Liver (tissue), 9 donors: ENCODE measurements around the gene ARAP1. TPM values are rescaled to one million over a fixed set of nuclear protein-coding genes. Genes with fewer than 3 reads are reported as not detected.

Source experiments
- DNase-seq: peaks from one replicate; pipeline ENCODE4 v3.0.0-alpha.2; 2017; ENCODE audit warnings: low spot score
- H3K27ac ChIP-seq, 2 donors: one replicate each; pipeline ENCODE4 v1.7.0; 2013; ENCODE audit warnings: inconsistent platforms in 2 of 2, low read length in 2 of 2, control low read depth in 1 of 2, low read depth in 1 of 2, mild to moderate bottlenecking in 1 of 2
- H3K27me3 ChIP-seq, 4 donors: one replicate each; pipeline versions ENCODE4 v1.6.1 to v1.7.0; 2013; ENCODE audit warnings: low read length in 3 of 4, inconsistent platforms in 1 of 4, mild to moderate bottlenecking in 1 of 4, moderate library complexity in 1 of 4; ENCODE audit not compliant: control insufficient read depth in 4 of 4, insufficient read depth in 4 of 4
- H3K36me3 ChIP-seq, 4 donors: one replicate each; pipeline versions ENCODE4 v1.6.1 to v1.7.0; 2013; ENCODE audit warnings: low read length in 3 of 4, mild to moderate bottlenecking in 3 of 4, low read depth in 1 of 4, moderate library complexity in 1 of 4; ENCODE audit not compliant: control insufficient read depth in 4 of 4, insufficient read depth in 3 of 4
- H3K4me1 ChIP-seq, 4 donors: one replicate each; pipeline versions ENCODE4 v1.6.1 to v1.7.0; 2013; ENCODE audit warnings: low read length in 3 of 4, mild to moderate bottlenecking in 3 of 4, moderate library complexity in 1 of 4; ENCODE audit not compliant: control insufficient read depth in 4 of 4, insufficient read depth in 4 of 4
- H3K4me3 ChIP-seq, 3 donors: one replicate each; pipeline versions ENCODE4 v1.6.1 to v1.7.0; 2013; ENCODE audit warnings: low read length in 3 of 3, control low read depth in 1 of 3, low read depth in 1 of 3, mild to moderate bottlenecking in 1 of 3
- H3K9ac ChIP-seq, 2 donors: one replicate each; pipeline ENCODE4 v1.7.0; 2013; ENCODE audit warnings: low read length in 2 of 2, mild to moderate bottlenecking in 2 of 2, moderate library complexity in 2 of 2, control low read depth in 1 of 2, low read depth in 1 of 2
- H3K9me3 ChIP-seq, 4 donors: one replicate each; pipeline versions ENCODE4 v1.6.1 to v1.7.0; 2013; ENCODE audit warnings: low read length in 3 of 4; ENCODE audit not compliant: control insufficient read depth in 4 of 4
- ATF3 ChIP-seq: IDR thresholded peaks from 2 replicates; pipeline ENCODE4 v1.6.1; 2016; ENCODE audit warnings: antibody characterized with exemption
- CTCF ChIP-seq: fragments of 150-350 bp; IDR thresholded peaks from 2 replicates; pipeline ENCODE4 v1.5.1; 2017; ENCODE audit warnings: improper control_type of control experiment, low read depth, low read length; ENCODE audit not compliant: missing input control
- EGR1 ChIP-seq, 2 donors: IDR thresholded peaks; 2 replicates each; pipeline ENCODE4 v1.6.1; 2016 to 2018; ENCODE audit warnings: antibody characterized with exemption in 2 of 2, low read depth in 2 of 2
- FOXA1 ChIP-seq: IDR thresholded peaks from 2 replicates; pipeline ENCODE4 v1.6.1; 2016; ENCODE audit warnings: antibody characterized with exemption
- FOXA2 ChIP-seq: IDR thresholded peaks from 2 replicates; pipeline ENCODE4 v1.6.1; 2016; ENCODE audit warnings: antibody characterized with exemption
- GABPA ChIP-seq, 2 donors: IDR thresholded peaks in 1 of 2; conservative IDR thresholded peaks in 1 of 2; 2 replicates each; pipeline ENCODE4 v1.6.1; 2016; ENCODE audit warnings: antibody characterized with exemption in 2 of 2, mild to moderate bottlenecking in 1 of 2, moderate library complexity in 1 of 2
- HNF4A ChIP-seq, 2 donors: conservative IDR thresholded peaks; 2 replicates each; pipeline ENCODE4 v1.6.1; 2016; ENCODE audit warnings: antibody characterized with exemption in 2 of 2, mild to moderate bottlenecking in 2 of 2
- HNF4G ChIP-seq: IDR thresholded peaks from 2 replicates; pipeline ENCODE4 v1.6.1; 2016; ENCODE audit warnings: antibody characterized with exemption
- JUND ChIP-seq, 2 donors: IDR thresholded peaks; 2 replicates each; pipeline ENCODE4 v1.6.1; 2016; ENCODE audit warnings: antibody characterized with exemption in 2 of 2
- MAX ChIP-seq: IDR thresholded peaks from 2 replicates; pipeline ENCODE4 v1.6.1; 2016; ENCODE audit warnings: antibody characterized with exemption
- NR2F2 ChIP-seq: IDR thresholded peaks from 2 replicates; pipeline ENCODE4 v1.6.1; 2016; ENCODE audit warnings: antibody characterized with exemption
- RAD21 ChIP-seq, 2 donors: IDR thresholded peaks; 2 replicates each; pipeline ENCODE4 v1.6.1; 2016; ENCODE audit warnings: antibody characterized with exemption in 2 of 2, mild to moderate bottlenecking in 2 of 2
- REST ChIP-seq: IDR thresholded peaks from 2 replicates; pipeline ENCODE4 v1.6.1; 2016; ENCODE audit warnings: antibody characterized with exemption, mild to moderate bottlenecking
- RXRA ChIP-seq, 2 donors: IDR thresholded peaks; 2 replicates each; pipeline ENCODE4 v1.6.1; 2017 to 2018; ENCODE audit warnings: antibody characterized with exemption in 2 of 2, mild to moderate bottlenecking in 1 of 2
- SP1 ChIP-seq: IDR thresholded peaks from 2 replicates; pipeline ENCODE4 v1.6.1; 2018; ENCODE audit warnings: antibody characterized with exemption, mild to moderate bottlenecking
- TAF1 ChIP-seq: conservative IDR thresholded peaks from 2 replicates; pipeline ENCODE4 v1.6.1; 2016; ENCODE audit warnings: antibody characterized with exemption, mild to moderate bottlenecking
- YY1 ChIP-seq: IDR thresholded peaks from 2 replicates; pipeline ENCODE4 v1.6.1; 2016; ENCODE audit warnings: antibody characterized with exemption, mild to moderate bottlenecking
- ZBTB33 ChIP-seq: IDR thresholded peaks from 2 replicates; pipeline ENCODE4 v1.6.1; 2016; ENCODE audit warnings: antibody characterized with exemption
- WGBS: extraction: QIAGEN DNeasy Blood & Tissue Kit; methylation state at CpG from one replicate; pipeline ENCODE4 v1.1.7; 2013; 5-methylcytosine and 5-hydroxymethylcytosine counted together
- polyA plus RNA-seq, 2 donors: library from polyadenylated mRNA; stranded (reverse) in 1 of 2; unstranded in 1 of 2; fragments of 200-250 nt in 1 of 2; fragments of >200 nt in 1 of 2; fragmentation: Nextera tagmentation in 1 of 2; extraction: Ambion mirVana in 1 of 2; gene quantifications; one replicate each; pipeline versions ENCODE4 v1.2.1 to v1.2.3, GENCODE V29; 2013 to 2015
- total RNA-seq, 2 donors: library from RNA; depleted of rRNA; stranded (reverse); fragments of >200 nt; gene quantifications; one replicate each; pipeline ENCODE4 v1.2.3, GENCODE V29; 2014
- donor health status: healthy.
- donor health status: healthy.
- donor health status: healthy.
- donor health status: healthy.
- donor health status: healthy.

The ARAP1 gene
- total and polyA plus RNA-seq, 4 donors: 14.4 to 77.8 (median 43.5) TPM

GRCh38 chr11:72723508-72723907, 28.7 kb downstream of the ARAP1 start:
- no peaks in the 10 kb centered on the region for H3K36me3 ChIP-seq
- H3K9ac ChIP-seq: no peak overlapping the region
- 41% methylated on average over 9 of the region's 9 CpGs for WGBS
- no peak overlapping the region for H3K4me3 ChIP-seq
- peak overlapping the region; percentile 11 to 93 for H3K27ac ChIP-seq
- DNase-seq: no peak
- peaks cover 13 to 58% (median 45%) of the 10 kb centered on the region in 4 donors for H3K4me1 ChIP-seq
- TF ChIP-seq FOXA1 (peak; percentile 23), EGR1 (IDR thresholded peaks at IDR 0.05; ENCODE audit: low read depth in 2 of 2) (no peak), RXRA (IDR thresholded peaks at IDR 0.05) (peak; percentile 21 to 58), FOXA2 (peak; percentile 9), ZBTB33 (no peak), HNF4A (conservative IDR thresholded peaks at IDR 0.05) (peak in 1 of 2 donors; percentile 39)
- no peaks in the 10 kb centered on the region for H3K27me3 ChIP-seq
- H3K9me3 ChIP-seq: no peaks in the 10 kb centered on the region

GRCh38 chr11:72722050-72722748, 30.0 kb downstream of the ARAP1 start:
- under 1% methylated on average over 10 of the region's 10 CpGs for WGBS
- Histone ChIP-seq H3K4me3 (peak overlapping the region; percentile 71 to 81 (median 80)), H3K36me3 (peaks cover under 1 to 4% (median 3%) of the 10 kb centered on the region in 4 donors), H3K4me1 (peaks cover 13 to 56% (median 47%) of the 10 kb centered on the region in 4 donors), H3K27me3 (no peaks in the 10 kb centered on the region), H3K9ac (peak overlapping the region; percentile 64 to 70), H3K27ac (peak overlapping the region; percentile 93 to 98), H3K9me3 (no peaks in the 10 kb centered on the region)
- DNase-seq: peak; percentile 88
- TF ChIP-seq CTCF (no peak), FOXA1 (no peak), RXRA (IDR thresholded peaks at IDR 0.05) (peak; percentile 46 to 67), GABPA (IDR thresholded peaks at IDR 0.05 in 1 of 2, conservative IDR thresholded peaks at IDR 0.05 in 1 of 2) (peak in 1 of 2 donors; percentile 75), MAX (peak; percentile 71), REST (peak; percentile 73), ZBTB33 (no peak), HNF4G (no peak), ATF3 (no peak), FOXA2 (no peak), JUND (IDR thresholded peaks at IDR 0.05) (no peak), TAF1 (no peak), HNF4A (conservative IDR thresholded peaks at IDR 0.05) (peak in 1 of 2 donors; percentile 12), EGR1 (IDR thresholded peaks at IDR 0.05; ENCODE audit: low read depth in 2 of 2) (no peak), YY1 (peak; percentile 76), NR2F2 (peak; percentile 24), RAD21 (IDR thresholded peaks at IDR 0.05) (peak; percentile 42 to 44), SP1 (peak; percentile 48)
